ENCODE measurements around the gene USP47.
A peak's percentile ranks its signal among the peaks of the same experiment; 100 is the strongest.

The USP47 gene

DNA sequence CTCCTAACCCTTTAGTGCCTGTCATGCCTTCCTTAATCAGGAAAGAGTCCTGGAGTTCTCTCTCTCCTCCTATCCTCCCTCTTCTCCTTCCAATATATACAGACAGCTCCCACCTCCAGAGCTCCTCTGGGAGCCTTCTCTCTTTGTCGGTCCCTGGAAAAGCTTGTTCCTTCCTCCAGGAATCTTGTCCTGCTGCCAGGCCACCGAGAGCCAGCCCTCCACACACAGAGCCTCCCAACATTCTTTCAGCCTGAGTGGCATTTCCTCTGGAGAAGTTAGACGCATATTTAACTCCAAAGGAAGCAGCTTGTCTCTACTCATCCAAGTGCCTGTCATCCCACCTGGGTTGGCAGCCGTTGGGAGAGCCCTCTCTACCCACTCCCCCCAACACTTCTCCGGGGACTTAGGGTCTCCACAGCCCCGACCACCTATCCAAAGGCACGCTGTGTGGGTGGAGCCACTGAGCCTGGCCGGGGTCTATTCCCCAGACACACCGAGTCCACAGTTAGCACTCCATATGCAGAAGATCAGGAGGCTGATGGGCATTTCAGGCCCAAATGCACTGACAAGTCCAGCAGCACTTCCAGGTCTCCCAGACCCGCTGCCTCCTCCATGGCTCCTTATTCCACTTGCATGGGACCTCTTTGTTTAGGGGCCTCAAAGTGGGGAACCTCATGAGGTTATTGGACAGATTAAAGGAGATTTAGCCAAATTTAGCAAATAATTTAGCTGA lies 135.6 kb downstream of the USP47 start:
- TF ChIP-seq POLR2A (IDR thresholded peaks at IDR 0.05; ENCODE audit: low read depth, low read length): no peak
- FAIRE-seq (no peak), DNase-seq (ENCODE audit: insufficient read length, low spot score) (peak; percentile 71)

DNA sequence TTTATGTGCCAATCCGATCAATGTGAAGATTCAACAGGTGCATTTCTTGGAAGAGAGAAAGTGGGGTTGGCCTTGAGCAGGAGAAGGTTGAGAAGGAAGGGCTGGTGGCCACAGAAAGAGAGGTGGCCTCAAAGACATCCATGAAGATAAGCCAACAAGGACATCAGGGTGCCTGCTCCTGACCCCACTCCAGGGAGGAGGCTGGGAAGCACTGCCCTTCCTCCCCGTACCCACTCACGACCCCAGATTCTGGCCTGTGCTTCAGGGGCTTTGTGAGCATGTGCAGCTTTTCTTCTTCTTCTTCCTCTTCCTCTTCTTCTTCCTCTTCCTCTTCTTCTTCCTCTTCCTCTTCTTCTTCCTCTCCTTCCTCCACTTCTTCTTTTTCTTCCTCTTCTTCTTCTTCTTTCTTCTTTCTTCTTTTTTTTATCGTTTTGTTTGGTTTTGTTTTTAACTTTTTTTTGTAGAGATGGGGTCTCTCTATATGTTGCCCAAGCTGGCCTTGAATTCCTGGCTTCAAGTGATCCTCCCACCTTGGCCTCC lies 136.4 kb downstream of the USP47 start:
- no peak for TF ChIP-seq POLR2A (IDR thresholded peaks at IDR 0.05; ENCODE audit: low read depth, low read length)
- FAIRE-seq (no peak), DNase-seq (ENCODE audit: insufficient read length, low spot score) (no peak)

DNA sequence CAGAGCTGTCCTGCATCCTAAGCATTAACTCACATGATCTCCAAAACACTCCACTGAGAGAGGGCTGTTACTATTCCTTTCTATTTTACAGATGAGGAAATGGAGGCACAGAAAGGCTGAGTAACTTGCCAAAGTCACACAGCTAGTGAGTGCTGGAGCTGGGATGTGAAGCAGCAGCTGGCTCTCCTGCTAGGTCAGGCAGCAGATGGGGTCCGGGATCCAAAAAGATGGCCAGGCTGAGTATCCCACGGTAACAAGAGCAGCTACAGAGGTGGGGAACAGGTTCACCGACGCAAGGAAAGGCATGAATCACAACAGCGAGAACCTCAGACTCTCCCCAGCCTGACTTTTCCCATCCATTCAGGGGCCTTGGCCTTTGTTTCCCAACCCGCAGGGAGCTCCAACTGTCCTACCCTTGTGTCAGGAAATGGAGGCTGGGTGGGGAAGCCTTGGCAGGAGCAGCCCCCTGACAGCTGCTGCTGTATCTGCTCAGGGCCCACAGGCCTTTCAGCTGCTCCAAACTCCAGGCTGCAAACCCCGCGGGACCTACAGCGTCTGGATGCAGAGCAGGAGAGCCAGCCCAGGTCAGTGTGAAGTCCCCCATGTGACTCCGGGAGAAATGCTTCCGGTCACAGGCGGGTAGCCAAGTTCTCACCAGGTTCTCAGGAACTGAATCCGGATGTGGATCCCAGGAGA lies 137.2 kb downstream of the USP47 start:
- FAIRE-seq (no peak), DNase-seq (ENCODE audit: insufficient read length, low spot score) (no peak)
- 0 out of 2 replicates have a peak, but pooled peaks have one; percentile 6 for TF ChIP-seq POLR2A (IDR thresholded peaks at IDR 0.05; ENCODE audit: low read depth, low read length)

DNA sequence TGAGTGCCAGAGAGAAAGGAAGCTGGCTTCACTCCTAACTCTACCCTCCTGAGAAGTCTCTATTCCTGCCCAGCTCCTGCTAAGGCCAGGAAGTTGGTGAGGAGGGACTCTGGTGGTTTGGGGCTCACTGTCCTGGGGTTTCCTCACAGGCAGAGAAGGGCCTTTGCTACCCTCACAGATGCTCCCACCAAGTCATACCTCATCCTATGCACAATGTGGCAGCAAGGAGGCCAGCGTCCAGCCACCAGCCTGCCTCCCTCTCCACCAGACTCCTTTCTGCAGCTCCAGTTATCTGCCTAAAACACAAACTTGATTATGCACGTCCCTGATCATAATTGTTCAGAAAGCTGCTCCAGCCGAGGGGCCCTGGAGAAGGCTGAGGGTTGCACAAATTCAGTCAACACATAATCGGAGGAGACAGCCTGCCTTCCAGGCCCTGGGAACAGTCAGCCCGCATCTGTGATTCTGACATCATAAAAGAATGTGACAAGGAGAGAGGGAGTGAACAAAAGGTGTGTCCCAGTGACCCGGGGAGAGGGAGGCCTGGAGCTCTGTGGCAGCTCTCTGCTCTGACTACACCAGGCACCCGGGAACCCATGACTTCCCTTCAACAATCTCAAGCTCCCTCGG lies 137.8 kb downstream of the USP47 start:
- FAIRE-seq (no peak), DNase-seq (ENCODE audit: insufficient read length, low spot score) (peak; percentile 44)
- 0 out of 2 replicates have a peak, but pooled peaks have one; percentile 2 for TF ChIP-seq POLR2A (IDR thresholded peaks at IDR 0.05; ENCODE audit: low read depth, low read length)

DNA sequence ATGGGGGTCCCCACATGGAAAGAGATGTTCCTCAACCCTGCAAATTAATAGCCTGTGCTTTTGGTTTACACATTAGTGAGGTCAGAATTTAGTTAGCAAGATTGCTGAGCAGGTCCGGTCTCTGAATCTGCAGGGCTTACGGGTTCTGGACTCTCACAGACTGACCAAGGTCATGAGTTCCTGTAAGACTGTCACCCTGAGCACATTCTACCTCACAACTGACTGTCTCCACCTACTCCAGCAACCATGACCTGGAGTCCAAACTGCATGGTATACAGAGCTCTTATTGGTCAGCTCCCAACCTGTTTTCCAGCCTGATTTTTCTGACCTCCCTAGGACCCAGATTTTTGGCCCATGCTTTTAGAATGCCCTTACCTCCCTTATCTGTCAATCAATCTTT lies 138.4 kb downstream of the USP47 start:
- DNase-seq (ENCODE audit: insufficient read length, low spot score) (no peak), FAIRE-seq (no peak)
- TF ChIP-seq POLR2A (IDR thresholded peaks at IDR 0.05; ENCODE audit: low read depth, low read length): no peak

DNA sequence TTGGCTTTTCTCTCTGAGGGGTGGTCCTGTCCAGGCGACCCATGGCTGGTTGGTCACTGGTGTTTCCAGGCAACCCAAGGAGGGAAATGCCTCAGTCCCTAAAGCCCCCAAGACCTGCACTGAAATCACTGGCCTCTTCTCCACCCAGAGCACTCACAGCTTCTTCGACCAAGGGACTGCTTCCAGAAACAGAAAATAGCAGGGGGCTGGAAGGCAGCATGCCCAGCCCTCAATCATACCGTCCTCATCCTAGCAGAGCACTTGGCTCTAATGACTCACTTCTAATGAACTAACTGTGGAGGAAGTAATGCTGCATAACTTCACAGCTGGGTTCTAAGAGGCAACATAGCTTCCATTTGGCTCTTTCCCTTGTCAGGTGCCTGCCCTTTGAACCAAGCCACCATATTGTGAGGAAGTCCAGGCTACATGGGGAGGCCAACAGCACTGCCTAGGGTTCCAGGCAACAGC lies 139.1 kb downstream of the USP47 start:
- no peak for FAIRE-seq
- no peak for DNase-seq (ENCODE audit: insufficient read length, low spot score)
- TF ChIP-seq POLR2A (IDR thresholded peaks at IDR 0.05; ENCODE audit: low read depth, low read length): no peak

DNA sequence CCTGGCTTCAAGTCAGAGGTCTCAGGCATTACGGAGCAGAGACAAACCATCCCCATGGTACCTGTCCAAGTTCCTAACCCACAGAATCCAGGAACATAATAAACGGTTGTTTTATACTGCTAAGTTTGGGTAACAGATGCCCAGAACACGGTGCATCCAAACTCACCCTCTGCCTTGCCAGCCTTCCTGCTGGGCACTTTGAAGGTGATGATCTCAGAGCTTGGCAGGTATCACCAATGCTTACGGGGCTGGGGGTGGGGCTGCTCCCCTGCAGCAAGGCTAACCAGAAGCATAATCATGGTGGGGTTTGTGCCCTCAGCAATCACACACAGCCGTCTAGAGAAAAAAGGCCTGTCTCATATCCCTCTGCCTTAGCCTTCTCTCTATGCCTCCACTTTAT lies 139.6 kb downstream of the USP47 start:
- DNase-seq (ENCODE audit: insufficient read length, low spot score) (no peak), FAIRE-seq (no peak)
- TF ChIP-seq POLR2A (IDR thresholded peaks at IDR 0.05; ENCODE audit: low read depth, low read length): no peak

DNA sequence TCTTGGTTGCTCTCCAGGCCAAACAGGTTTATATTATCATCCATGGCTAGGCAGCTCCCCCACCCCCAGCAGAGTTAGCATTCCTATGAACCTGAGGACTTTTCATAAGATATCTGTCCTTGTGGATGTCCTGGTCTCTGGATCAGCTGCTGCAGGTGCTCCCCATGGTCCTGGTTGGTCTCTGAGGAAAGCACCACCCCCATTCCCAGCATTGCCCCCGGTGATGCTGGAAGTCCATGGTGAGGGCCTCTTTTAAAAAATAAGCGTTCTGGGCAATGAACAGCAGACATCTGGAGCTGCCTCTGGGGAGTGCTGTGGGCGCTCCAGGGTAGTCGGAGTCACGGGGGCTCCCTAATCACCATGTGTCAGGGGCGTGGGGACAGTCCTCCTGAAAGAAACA lies 140.1 kb downstream of the USP47 start:
- DNase-seq (ENCODE audit: insufficient read length, low spot score) (no peak), FAIRE-seq (no peak)
- no peak for TF ChIP-seq POLR2A (IDR thresholded peaks at IDR 0.05; ENCODE audit: low read depth, low read length)

DNA sequence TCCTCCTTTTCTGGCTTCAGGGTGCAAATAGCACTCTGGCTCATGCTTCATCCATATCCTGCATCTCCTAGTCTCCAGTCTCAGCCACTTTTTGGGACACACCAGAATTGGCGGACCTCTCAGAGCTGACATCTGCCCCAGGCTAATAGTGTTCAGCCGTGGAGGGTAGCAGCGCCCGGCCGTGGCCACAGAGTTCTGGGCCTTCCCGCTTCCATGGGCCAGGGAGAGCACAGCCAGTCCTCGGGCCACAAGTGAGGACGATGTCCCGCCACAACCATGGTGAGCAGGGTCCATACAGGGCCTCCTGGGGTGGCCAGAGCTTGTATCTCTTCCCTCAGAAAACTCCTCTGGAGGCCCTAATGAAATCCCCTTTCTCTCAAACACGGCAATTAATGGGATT lies 140.7 kb downstream of the USP47 start:
- no peak for DNase-seq (ENCODE audit: insufficient read length, low spot score)
- TF ChIP-seq POLR2A (IDR thresholded peaks at IDR 0.05; ENCODE audit: low read depth, low read length): no peak
- FAIRE-seq: no peak

DNA sequence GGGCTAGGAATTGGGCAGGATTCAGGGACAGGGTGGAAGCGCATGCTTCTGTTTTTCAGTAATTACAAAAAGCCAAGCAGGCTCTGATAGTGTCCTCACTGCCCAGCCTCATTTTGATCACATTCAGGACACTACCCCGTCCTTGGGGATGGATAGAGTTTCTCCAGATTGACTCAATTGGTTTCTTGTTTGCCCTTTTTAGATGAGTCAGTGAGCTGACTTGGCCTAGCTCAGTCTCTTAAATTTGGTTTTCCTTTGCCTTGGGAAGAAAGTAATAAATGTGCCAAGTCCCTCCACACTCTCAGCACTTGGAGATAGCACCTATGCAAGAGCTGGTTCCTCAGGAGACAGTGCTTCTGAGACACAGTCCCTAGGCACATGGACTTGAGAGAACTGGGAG lies 141.2 kb downstream of the USP47 start:
- no peak for FAIRE-seq
- no peak for TF ChIP-seq POLR2A (IDR thresholded peaks at IDR 0.05; ENCODE audit: low read depth, low read length)
- DNase-seq (ENCODE audit: insufficient read length, low spot score): no peak

DNA sequence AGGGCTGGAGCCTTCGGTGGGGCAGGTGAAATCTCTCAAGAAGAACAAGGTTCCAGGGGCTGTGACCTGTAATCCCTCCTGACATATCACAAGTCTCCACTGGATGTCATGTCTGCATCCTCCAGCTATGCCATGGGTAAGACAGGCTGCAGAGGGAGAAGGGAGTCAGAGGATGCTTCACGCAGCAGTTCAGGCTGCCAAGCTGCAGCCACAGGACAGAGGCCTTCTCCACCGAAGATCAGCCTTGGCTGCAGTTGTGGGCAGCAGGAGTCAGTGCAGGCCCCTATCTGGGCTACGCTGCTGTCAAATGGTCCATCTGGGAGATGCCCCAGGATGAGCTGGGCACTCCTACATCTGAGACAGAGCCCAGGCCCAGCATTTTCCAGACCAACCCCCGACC lies 141.7 kb downstream of the USP47 start:
- FAIRE-seq: no peak
- TF ChIP-seq POLR2A (IDR thresholded peaks at IDR 0.05; ENCODE audit: low read depth, low read length): no peak
- DNase-seq (ENCODE audit: insufficient read length, low spot score): no peak

DNA sequence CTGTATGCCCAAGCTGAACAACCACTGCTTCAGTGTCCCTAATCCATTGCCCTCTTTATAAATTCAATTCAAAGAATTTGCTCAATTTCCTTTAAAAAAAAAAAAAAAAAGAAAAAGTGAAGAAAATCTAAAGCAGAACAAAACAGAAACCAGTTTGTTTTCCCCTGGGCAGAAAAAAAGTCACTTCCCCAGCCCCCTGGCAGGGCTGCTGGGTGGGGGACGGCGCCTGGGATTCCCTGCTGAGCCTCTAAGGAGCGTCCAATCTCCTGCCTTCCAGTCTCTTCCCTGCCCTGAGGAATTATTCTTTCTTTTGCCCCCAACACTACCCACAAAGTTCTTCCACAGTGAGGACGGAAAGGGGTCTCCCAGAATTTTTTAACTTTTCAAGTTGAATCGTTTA lies 142.8 kb downstream of the USP47 start:
- TF ChIP-seq POLR2A (IDR thresholded peaks at IDR 0.05; ENCODE audit: low read depth, low read length): no peak
- DNase-seq (ENCODE audit: insufficient read length, low spot score) (no peak), FAIRE-seq (no peak)

DNA sequence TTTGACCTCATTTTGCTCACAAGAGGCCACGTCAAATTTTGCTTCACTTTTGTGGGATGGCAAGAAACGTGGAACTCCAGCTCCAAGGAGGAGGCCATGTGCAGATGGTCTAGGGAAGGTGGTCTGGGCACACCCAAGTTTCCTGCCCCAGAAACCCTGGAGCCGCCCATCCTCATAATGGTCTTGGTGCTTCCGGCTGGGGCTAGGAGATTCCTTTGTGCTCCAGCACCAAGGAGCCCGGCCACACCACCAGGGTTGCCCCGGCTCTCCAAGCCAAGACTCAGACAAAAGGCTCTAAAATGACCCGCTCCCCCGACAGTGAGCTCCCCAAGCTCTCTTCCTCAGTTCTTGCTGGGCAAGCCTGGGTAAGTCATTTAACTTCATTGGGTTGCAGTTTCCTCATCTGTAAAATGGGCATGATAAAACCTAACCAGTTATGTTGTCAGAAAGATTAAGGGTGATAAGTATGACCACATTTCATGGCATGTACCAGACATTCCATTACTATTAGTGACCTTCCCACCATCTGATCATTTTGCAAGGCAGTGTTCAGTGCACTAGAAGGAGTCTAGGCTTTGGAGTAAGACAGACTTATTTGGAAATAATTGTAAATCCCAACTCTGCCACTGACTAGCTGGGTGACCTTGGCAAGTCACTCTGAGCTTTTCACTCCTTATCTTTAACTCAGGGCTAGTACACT lies 143.4 kb downstream of the USP47 start:
- DNase-seq (ENCODE audit: insufficient read length, low spot score) (no peak), FAIRE-seq (no peak)
- TF ChIP-seq POLR2A (IDR thresholded peaks at IDR 0.05; ENCODE audit: low read depth, low read length): no peak

All from H54 (cell line).